ENCODE results near the gene MAGEA11.
"Not testable (repeated sequence)": the region's sequence is repeated elsewhere in the genome, so short reads cannot be mapped to it uniquely, and the experiment has no call there.

The MAGEA11 gene

GRCh38 chrX:149757206-149758067, 45.6 kb downstream of the MAGEA11 start:
- H3K4me3 ChIP-seq (ENCODE audit: low read depth, low read length): no peak overlapping the region
- no peaks in the 10 kb centered on the region for H3K9me3 ChIP-seq (ENCODE audit: control insufficient read depth, low read length)
- no peak overlapping the region for H3K27ac ChIP-seq
- no peaks in the 10 kb centered on the region for H3K4me1 ChIP-seq
- no peak overlapping the region for H2AFZ ChIP-seq
- H3K79me2 ChIP-seq: no peaks in the 10 kb centered on the region
- no peaks in the 10 kb centered on the region for H3K27me3 ChIP-seq (ENCODE audit: control insufficient read depth, insufficient read depth, low read length)
- no peaks in the 10 kb centered on the region for H3K36me3 ChIP-seq (ENCODE audit: control insufficient read depth, insufficient read depth, low read length)
- TF ChIP-seq CTCF (IDR thresholded peaks at IDR 0.05): no peak
- H3K4me2 ChIP-seq (ENCODE audit: low read length): no peak overlapping the region
- H3K9ac ChIP-seq: no peak overlapping the region

- Histone ChIP-seq H3K36me3 (ENCODE audit: control insufficient read depth, insufficient read depth, low read length) (no peaks in the 10 kb centered on the region), H3K9ac (no peak overlapping the region), H3K27me3 (ENCODE audit: control insufficient read depth, insufficient read depth, low read length) (no peaks in the 10 kb centered on the region), H3K4me3 (ENCODE audit: low read depth, low read length) (no peak overlapping the region), H3K27ac (no peak overlapping the region), H3K79me2 (no peaks in the 10 kb centered on the region), H3K4me2 (ENCODE audit: low read length) (no peak overlapping the region), H3K9me3 (ENCODE audit: control insufficient read depth, low read length) (no peaks in the 10 kb centered on the region), H3K4me1 (no peaks in the 10 kb centered on the region), H2AFZ (no peak overlapping the region)
- TF ChIP-seq CTCF (IDR thresholded peaks at IDR 0.05): no peak
These were observed 46.3 kb downstream of the MAGEA11 start for GRCh38 chrX:149758068-149758714.

GRCh38 chrX:149758715-149759078, 46.8 kb downstream of the MAGEA11 start:
- H3K4me2 ChIP-seq (ENCODE audit: low read length); H3K9me3 ChIP-seq (ENCODE audit: control insufficient read depth, low read length); H3K4me3 ChIP-seq (ENCODE audit: low read depth, low read length); H3K27ac ChIP-seq; H3K79me2 ChIP-seq; H2AFZ ChIP-seq; H3K9ac ChIP-seq; H3K4me1 ChIP-seq; H3K27me3 ChIP-seq (ENCODE audit: control insufficient read depth, insufficient read depth, low read length); H3K36me3 ChIP-seq (ENCODE audit: control insufficient read depth, insufficient read depth, low read length): not testable (repeated sequence)

GRCh38 chrX:149759824-149760223, 48.0 kb downstream of the MAGEA11 start:
- no peak overlapping the region for H2AFZ ChIP-seq
- no peak overlapping the region for H3K27ac ChIP-seq
- no peaks in the 10 kb centered on the region for H3K9me3 ChIP-seq (ENCODE audit: control insufficient read depth, low read length)
- no peaks in the 10 kb centered on the region for H3K79me2 ChIP-seq
- no peak overlapping the region for H3K9ac ChIP-seq
- H3K36me3 ChIP-seq (ENCODE audit: control insufficient read depth, insufficient read depth, low read length): no peaks in the 10 kb centered on the region
- no peak overlapping the region for H3K4me2 ChIP-seq (ENCODE audit: low read length)
- H3K27me3 ChIP-seq (ENCODE audit: control insufficient read depth, insufficient read depth, low read length): no peaks in the 10 kb centered on the region
- no peak for TF ChIP-seq CTCF (IDR thresholded peaks at IDR 0.05)
- no peak overlapping the region for H3K4me3 ChIP-seq (ENCODE audit: low read depth, low read length)
- no peaks in the 10 kb centered on the region for H3K4me1 ChIP-seq

- H3K4me3 ChIP-seq (ENCODE audit: low read depth, low read length): no peak overlapping the region
- no peak overlapping the region for H3K27ac ChIP-seq
- H3K4me2 ChIP-seq (ENCODE audit: low read length): no peak overlapping the region
- H3K27me3 ChIP-seq (ENCODE audit: control insufficient read depth, insufficient read depth, low read length): no peaks in the 10 kb centered on the region
- no peaks in the 10 kb centered on the region for H3K79me2 ChIP-seq
- no peaks in the 10 kb centered on the region for H3K9me3 ChIP-seq (ENCODE audit: control insufficient read depth, low read length)
- no peak overlapping the region for H2AFZ ChIP-seq
- no peak for TF ChIP-seq CTCF (IDR thresholded peaks at IDR 0.05)
- H3K4me1 ChIP-seq: no peaks in the 10 kb centered on the region
- H3K36me3 ChIP-seq (ENCODE audit: control insufficient read depth, insufficient read depth, low read length): no peaks in the 10 kb centered on the region
- no peak overlapping the region for H3K9ac ChIP-seq
These were observed 49.1 kb downstream of the MAGEA11 start for GRCh38 chrX:149760965-149761364.

GRCh38 chrX:149761858-149762674, 50.2 kb downstream of the MAGEA11 start:
- not testable (repeated sequence) for H2AFZ ChIP-seq; H3K4me1 ChIP-seq; H3K36me3 ChIP-seq (ENCODE audit: control insufficient read depth, insufficient read depth, low read length); H3K9me3 ChIP-seq (ENCODE audit: control insufficient read depth, low read length); H3K9ac ChIP-seq; H3K79me2 ChIP-seq; H3K4me2 ChIP-seq (ENCODE audit: low read length); H3K27ac ChIP-seq; H3K4me3 ChIP-seq (ENCODE audit: low read depth, low read length); H3K27me3 ChIP-seq (ENCODE audit: control insufficient read depth, insufficient read depth, low read length)
